HPDE6-E6E7 (cell line): ENCODE measurements around the gene DNAJC13.

Experiments used
- DNase-seq: peaks from one replicate; pipeline ENCODE4 v3.0.0; 2011; ENCODE audit warnings: missing footprints; ENCODE audit errors: extremely low spot score

The DNAJC13 gene

DNA sequence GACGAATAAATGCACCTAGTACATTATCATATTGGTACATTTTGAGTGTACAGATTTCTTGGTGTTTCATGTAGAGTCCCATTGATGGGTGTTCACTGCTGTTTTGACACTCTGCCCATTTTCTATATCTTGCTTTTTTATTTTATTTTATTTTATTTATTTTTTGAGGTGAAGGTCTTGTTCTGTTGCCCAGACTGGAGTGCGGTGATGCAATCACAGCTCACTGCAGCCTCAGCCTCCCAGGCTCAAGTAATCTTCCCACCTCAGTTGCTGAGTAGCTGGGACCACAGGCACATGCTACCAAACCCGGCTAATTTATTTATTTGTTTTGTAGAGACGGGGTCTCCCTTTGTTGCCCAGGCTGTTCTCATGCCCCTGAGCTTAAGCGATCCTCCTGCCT is 44.2 kb downstream of the DNAJC13 start:
- DNase-seq = no peak

DNA sequence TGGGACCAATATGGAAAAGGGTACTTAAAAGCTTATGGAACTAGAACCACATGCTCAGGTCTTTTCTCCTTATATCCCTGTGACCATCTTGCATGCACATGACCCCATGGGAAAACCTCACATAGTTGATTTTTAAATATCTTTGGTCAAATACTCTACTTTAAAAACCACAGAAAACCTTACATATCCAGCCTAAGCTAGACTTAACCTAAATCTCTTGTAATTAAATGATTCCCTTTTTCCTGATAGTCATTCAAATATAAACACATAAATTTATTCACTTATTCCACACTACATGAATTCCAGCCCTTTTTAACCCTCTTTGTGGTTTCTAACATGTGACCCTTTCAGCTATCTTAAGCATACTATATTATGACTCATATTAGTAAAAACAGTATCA is 46.8 kb downstream of the DNAJC13 start:
- no peak for DNase-seq

DNA sequence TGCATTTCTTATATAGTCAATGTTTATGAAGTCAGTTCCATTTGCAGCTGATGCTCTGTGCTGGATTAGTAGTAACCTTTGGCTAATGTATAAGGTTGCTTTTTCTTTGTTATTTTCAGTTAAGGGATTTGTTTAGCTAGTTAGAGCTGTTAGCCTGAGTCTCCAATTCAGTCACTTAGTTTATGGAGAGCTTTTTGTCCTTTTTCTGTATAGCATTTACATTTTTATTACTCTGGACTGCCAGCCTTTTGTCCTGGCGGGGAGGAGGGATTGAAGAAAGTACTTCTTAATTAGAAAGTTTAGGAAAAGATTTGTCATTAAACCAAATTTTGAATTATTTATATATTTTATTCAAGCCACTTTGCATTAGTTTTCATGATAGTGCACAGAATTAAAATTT is 52.0 kb downstream of the DNAJC13 start:
- DNase-seq = no peak

DNA sequence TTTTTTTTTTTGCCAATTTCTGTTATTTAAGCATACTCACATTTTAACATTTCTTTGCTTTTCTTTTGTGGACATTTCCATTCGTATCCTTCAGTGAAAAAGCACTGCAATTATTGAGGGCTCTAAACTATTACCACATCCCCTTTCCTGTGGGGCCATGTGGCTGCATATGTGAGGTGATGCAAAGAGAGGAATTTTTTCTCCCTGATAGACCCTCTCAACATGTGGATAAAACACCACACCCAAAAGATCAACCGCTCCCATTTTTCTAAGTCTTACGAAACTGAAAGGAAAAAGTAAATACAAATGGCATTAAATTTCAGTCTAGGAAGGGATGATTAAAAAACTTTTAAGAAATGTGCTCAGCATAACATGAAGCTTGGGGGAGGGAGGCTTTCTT is 68.8 kb downstream of the DNAJC13 start:
- no peak for DNase-seq

DNA sequence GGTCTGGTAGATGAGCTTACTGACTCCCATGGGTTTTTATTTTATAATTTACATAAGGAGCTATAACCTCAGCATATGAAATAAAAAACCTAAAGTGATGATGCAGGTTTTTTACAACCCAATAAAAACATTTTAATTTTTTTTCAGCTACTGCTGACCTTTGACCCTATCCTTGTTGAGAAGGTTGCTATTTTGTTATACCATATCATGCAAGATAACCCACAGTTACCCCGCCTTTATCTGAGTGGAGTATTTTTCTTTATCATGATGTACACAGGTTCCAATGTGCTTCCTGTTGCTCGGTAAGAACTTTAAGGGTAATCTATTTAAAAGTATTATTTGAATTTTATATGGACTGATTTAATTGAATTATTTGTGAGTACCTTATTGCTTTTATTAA is 70.8 kb downstream of the DNAJC13 start:
- no peak for DNase-seq

DNA sequence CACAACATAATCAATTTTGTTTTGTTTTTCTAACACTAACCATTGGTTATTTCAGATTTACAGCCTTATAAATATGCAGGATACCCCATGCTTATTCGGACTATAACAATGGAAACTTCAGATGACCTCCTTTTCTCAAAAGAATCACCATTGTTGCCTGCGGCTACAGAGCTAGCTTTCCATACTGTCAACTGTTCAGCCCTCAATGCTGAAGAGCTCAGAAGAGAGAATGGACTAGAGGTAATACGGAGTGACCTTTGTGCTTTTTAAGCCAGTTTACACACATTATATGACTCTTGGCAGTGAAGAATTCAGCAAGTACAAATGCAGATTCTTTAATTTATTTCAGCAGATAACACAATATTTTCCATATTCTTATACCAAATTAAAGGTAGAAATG is 81.8 kb downstream of the DNAJC13 start:
- no peak for DNase-seq

DNA sequence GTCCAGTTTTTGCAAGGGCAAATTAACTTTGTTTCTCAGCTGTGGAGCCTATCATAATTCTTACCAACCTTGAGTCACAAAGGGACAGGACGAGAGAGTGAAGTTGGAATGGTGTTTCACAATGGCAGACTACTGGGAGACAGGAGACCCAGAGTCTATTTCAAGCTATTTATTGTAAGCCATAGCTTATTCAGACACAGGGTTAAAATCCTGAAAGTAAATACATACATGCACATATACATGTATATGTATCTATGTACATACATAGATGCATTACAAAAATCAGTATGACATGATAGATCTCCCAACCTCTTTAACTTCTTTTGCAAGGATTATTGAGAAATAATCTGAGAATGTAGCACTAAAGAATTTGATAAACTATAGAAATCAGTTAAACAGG is 86.3 kb downstream of the DNAJC13 start:
- DNase-seq = no peak

DNA sequence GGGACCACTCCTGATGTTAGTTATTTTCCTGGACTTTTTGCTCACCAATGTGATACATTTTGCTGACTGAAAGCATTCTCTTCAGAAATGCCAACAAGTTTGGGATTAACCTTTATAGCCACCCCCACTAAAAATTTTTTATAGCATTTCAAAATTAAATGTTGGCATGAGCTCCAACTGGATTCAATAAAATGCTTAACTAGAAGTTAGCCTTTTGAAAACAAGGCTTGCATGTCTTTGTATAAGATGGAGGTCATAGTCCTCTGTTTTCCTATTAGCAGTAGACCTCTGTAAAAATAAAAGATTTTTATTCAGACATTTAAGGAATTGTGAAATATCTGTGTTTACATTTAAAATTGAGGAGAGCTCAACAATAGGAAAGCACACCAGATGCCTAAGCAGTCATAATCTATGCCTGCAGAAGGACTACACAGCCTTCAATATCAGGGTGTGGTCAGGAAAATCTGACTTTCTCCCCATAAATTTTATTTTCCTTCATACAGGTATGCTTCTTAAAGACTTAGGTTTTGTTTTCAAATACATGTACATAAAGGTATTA is 87.2 kb downstream of the DNAJC13 start:
- DNase-seq = no peak

DNA sequence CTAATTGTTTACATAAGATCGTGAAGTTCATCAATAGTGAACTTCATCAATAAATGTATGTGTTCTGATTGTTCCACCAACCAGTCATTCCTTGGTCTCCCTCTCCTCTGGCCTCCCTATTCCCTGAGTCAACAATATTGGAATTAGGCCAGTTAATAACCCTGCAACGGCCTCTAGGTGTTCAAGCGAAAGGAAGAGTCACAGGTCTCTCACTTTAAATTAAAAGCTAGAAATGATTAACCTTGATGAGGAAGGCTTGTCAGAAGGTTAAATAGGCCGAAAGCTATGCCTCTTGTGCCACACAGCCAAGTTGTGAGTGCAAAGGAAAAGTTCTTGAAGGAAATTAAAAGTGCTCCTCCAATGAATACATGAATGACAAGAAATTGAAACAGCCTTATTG is 90.4 kb downstream of the DNAJC13 start:
- DNase-seq = no peak

DNA sequence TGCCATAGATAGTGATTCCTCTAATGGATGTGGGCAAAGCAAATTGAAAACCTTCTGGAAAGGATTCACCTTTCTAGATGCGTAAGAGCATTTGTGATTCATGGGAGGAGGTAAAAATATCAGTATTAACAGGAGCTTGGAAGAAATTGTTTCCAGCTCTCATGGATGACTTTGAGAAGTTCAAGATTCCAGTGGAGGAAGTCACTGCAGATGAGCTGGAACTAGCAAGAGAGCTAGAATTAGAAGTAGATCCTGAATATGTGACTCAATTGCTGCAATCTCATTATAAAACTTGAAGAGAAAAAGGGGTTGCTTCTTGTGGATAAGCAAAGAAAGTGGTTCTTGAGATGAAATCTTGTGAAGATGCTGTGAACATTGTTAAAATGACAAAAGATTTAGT is 91.8 kb downstream of the DNAJC13 start:
- no peak for DNase-seq

DNA sequence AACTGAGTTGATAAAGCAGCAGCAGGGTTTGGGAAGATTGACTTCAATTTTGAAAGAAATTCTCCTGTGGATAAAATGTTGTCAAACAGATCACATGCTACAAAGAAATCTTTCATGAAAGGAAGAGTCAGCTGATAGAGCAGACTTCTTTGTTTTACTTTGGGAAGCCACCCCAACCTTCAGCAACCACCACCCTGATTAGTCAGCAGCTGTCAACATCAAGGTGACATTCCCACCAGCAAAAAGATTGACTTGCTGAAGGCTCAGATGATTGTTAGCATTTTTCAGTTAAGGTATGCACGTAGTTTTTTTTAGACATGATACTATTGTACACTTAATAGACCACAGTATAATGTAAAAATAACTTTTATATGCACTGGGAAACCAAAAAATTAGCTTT is 92.2 kb downstream of the DNAJC13 start:
- DNase-seq = no peak

DNA sequence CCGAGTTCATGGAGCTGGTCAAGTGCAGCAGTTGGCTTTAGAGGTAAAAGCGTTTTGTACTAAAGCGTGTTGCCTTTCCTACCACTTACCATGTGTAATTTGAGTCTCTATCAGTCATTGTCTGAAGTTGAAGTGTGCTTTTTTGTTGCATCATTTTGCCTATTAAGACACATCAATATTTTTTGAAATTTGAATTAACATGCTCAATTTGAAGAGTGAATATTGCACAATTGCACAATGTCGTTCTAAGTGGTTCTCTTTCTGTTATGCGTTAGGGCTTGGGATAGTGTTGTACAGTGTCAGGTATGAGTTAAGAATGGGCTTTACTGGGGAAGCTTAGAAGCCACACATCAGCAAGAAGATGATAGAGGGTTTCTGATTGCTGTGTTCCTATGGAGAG is 95.8 kb downstream of the DNAJC13 start:
- DNase-seq = no peak

DNA sequence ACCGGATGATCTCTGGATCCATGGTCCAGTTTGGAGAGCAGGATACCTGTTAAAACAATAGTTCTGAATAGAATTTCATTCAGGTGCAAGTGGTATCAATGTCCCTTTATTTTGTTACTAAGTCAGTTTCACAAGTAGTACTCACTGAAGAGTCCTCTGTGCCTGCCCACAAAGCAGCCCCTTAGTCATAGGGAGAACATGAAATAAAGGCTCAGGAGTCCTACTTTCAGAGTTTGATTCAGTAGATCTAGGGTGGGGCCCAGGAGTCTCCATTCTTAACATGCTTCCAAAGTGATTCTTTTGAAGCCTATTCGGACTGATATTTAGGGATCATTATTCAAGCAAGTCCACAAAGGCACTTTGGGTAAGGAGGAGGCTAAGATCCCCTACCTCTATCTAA is 100.0 kb downstream of the DNAJC13 start:
- no peak for DNase-seq

DNA sequence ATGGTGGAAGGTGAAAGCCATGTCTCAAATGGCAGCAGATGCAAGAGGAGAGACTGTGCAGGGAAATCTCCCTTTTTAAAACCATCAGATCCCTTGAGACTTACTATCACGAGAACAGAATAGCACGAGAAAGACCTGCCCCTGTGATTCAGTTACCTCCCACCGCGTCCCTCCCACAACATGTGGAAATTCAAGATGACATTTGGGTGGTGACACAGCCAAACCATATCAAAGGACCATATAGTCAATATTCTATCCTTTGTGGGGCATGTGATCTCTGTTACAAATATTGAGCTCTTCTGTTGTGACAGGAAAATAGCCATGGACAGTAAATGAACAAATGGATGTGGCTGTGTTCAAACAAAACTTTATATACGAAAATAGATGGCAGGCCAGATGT is 102.6 kb downstream of the DNAJC13 start:
- no peak for DNase-seq

DNA sequence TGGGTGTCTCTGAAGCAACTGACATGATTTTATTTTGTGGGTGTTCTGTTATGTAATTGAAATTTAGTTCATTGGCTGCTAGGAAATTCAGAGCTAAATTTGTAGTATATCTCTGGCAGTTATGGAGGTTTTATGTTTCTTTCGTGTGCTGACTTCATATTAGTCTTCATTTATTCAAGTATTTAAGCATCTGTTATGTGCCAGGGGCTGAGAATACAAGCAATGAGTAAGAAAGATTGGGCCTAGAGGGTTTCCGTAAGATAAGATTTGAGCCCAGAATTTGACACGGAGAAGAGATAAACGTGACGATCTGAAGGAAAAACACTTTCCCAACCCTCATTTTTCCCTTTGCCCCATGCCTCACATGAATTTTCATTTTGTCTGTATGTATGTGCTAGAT is 104.6 kb downstream of the DNAJC13 start:
- DNase-seq = no peak

DNA sequence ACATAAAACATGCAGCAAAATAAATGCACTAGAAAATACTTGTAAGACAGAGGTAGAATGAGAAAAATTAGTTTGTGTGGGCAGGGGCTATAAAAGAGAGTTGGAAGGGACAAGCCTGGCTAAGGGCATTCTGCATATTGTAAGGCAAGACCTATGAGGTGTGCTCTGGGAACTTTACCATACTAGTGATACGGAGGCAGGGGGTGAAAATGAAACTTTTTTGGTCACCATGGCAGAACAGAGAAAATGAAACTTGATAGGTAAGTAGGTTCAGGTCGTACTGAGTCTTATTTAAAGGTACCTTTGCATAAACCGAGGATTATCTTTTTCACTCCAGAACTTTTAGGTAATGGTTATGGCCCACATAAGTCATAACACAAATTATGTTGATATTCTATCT is 105.1 kb downstream of the DNAJC13 start:
- no peak for DNase-seq

DNA sequence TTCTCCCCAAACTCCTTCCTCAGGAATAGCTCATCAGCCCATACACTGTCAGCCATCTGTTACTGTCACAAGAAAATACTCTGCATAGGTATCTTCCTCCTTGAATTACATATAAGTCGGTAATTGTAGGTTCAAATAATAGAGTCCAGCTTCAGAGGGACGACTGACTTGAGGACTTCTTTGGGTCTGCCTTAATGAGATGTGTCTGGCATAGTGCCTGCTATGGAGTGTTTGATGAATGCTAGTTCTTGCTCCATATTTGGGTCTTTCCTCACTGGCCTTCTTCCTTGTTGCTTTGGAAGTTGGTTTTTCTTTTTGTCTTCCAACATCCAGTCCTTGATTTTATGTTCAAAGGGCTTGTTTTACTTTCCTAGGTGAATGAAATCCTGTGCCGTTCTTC is 113.3 kb downstream of the DNAJC13 start:
- no peak for DNase-seq

DNA sequence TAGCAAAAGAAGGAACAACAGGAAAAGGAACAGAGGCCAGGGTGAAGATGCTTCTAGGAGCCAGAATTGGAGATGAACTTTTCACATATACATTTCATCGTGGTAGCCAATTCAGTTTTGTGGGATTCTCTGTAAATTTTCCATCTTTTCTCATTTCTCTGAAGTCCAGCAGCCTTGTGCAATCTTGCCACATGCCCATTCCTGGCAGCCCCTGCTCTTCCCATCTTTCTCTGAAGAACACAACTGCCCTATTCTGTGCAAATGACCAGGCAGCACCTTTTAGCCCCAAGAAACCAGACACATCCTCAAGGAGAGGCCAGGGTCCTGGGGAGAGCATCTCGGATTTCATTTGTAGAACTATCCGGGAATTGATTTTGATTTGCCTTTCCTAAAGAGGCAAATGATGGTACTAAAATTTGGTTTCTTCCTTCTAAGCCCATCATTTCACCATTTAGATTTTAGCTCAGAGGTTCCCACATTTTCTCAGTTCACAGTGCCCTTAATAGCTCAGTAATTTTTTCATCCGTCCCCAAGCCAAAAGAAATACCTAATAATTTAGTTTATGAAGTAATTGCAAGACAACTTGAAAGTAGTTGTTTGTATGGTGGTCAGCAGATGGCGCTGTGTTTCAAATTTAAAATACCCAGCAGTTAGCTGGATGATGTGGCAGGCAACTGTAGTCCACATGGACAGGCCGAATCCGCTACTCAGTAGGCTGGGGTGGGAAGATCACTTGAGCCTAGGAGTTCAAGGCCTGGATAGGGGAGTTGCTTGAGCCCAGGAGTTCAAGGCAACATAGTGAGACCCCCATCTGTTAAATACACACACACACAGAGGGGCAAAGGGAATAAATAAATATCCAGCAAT is 118.5 kb downstream of the DNAJC13 start:
- DNase-seq = peak; percentile 56

DNA sequence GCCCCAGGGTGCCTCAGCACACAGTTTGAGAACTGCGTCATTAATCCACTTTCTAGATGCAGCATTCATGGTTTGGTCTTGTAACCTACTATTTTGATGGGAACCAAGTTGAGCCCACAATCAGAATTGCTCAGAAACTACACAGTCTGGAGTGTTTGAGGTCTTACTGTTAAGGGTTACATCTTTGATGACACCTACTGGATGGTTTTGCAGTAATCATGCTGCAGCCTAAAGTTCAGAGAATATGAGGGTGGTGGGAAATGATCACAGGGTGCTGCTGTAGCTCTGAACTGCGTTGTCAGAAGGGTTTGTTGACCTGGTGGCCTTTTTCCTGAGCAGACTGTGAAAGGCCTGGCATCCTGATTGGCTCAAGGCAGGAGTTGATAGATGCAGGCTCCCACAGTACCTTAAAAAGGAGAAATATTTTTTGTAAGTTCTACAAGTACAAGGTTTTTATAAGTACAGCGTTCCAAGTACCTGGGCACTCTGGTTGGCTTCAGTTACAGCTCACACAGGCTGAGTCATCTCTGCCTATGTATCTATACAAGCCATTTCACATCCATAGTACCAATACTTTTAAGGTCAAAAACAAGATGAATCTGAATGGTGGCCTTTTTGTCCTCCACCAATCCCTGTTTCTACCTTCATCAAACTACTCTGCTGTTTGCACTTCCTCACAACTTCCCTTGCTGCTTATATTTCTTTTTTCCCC is 119.3 kb downstream of the DNAJC13 start:
- no peak for DNase-seq

DNA sequence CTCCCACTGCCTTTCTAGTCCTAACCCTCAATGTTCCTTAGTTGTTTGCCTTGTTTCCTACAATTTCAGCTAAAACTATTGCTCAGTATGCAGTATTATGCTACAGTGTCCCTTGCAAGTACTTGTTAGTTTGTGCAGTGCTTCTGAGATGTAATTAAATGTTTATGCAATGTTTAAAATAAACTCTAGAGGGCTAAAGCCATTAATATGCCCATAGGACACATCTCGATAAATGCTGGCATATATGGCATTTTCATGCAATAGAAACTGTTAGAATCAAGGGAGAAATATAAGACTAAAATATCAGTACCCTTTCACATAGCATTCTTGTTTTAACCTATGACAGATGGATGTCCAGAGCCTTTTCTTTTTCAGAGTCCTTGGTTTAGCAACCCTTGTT is 120.0 kb downstream of the DNAJC13 start:
- DNase-seq = no peak

DNA sequence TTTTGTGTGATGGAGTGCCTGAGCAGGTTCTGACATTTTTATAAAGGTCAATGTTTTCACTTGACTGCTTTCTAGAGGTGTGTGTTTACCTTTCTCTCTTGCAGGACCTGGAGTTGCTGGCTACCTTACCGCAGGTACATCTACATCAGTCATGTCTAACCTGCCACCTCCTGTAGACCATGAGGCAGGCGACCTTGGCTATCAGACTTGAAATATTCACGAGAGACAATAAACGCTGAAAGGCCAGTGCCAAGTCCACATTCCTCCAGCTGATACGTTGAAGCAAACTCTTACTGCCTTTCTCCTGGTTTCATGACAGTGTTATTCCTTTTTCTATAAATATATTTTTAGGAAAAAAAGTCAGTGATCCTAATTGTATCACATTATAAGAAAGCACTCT is 120.8 kb downstream of the DNAJC13 start:
- no peak for DNase-seq

DNA sequence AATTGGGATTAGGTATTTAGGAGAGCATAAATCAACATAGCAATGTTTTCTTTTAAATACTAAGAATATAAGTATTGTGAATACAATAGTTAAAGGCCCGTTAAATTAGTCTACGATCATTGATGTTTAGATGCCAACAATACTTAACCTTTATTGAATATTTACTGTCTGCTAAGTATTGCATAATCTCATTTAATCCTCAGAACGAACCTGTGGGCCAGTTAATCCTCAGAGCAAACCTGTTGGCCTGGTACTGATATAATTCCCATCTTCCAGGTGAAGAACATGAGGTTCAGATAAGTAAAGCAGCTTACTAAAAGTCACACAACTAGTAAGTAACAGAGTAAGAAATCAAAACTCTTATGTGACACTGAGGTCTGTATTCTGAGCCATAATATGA is 122.4 kb downstream of the DNAJC13 start:
- DNase-seq = no peak

DNA sequence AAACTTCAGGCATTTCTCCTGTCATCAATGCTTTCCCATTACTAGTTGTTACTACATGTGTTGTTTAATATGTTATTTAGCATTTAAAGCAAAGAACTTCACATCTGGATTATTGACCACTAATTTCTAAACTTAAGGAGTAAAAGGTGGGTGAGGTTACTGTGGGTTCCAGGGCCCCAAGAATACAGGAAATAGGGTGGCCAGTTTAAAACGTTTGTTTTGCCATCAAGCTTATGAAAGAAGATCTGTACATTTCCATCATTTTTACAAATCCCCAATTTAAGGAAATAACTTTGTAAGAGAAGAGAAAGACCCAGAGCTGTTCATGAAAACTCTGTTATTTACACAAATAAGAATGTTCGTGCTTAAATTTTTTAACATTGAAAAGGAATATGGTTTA is 125.3 kb downstream of the DNAJC13 start:
- no peak for DNase-seq
